Stimulated activated CD8-positive, alpha-beta memory T cell treated with anti-CD3 and anti-CD28 coated beads, Interleukin-15, amount 100 ng/mL, for 1 hour (primary cell): ENCODE results near the gene NPY.

Source experiments
- DNase-seq: peaks from one replicate; pipeline ENCODE4 v3.0.0-alpha.2; 2020; ENCODE audit warnings: low read depth

NPY gene

GRCh38 chr7:24316340-24316739 is 32.4 kb downstream of the NPY start:
- DNase-seq: no peak

GRCh38 chr7:24318326-24318725 is 34.3 kb downstream of the NPY start:
- no peak for DNase-seq

- no peak for DNase-seq
Measured at GRCh38 chr7:24319209-24319608, 35.2 kb downstream of the NPY start.

- DNase-seq: no peak
Measured at GRCh38 chr7:24323961-24324480, 40.0 kb downstream of the NPY start.

GRCh38 chr7:24325708-24326107 is 41.7 kb downstream of the NPY start:
- DNase-seq: no peak

- DNase-seq: no peak
Measured at GRCh38 chr7:24328050-24328449, 44.1 kb downstream of the NPY start.

GRCh38 chr7:24328894-24329293 is 44.9 kb downstream of the NPY start:
- DNase-seq: no peak

GRCh38 chr7:24334012-24334411 is 50.0 kb downstream of the NPY start:
- DNase-seq: no peak

GRCh38 chr7:24334627-24335026 is 50.6 kb downstream of the NPY start:
- DNase-seq: no peak

- DNase-seq: no peak
Measured at GRCh38 chr7:24336461-24336860, 52.5 kb downstream of the NPY start.

- no peak for DNase-seq
Measured at GRCh38 chr7:24337180-24337579, 53.2 kb downstream of the NPY start.

GRCh38 chr7:24339575-24339974 is 55.6 kb downstream of the NPY start:
- DNase-seq: no peak

- no peak for DNase-seq
Measured at GRCh38 chr7:24340727-24341126, 56.7 kb downstream of the NPY start.
